K562 (cell line): ENCODE measurements around the gene NR3C2. TPM values are rescaled to one million over a fixed set of nuclear protein-coding genes. Genes with fewer than 3 reads are reported as not detected.

ENCODE experiments used
- ATAC-seq: fragments of 200-7000 bp; cut with Tn5 transposase; 3 replicates; pipeline ENCODE4 v1.9.1; 2020; ENCODE audit warnings: moderate library complexity
- BruUV-seq: library from RNA; stranded (reverse); fragments of 400-500 nt; replicated peaks from 2 replicates; lab custom pipeline; 2021; lab: Mats Ljungman, UMichigan
- CTCF ChIA-PET: fragments of 300-600 bp; formaldehyde crosslinking; extraction: SDS; loops from one replicate; lab custom pipeline; 2021; ENCODE audit warnings: low intra/inter-chr PET ratio; lab: Yijun Ruan, JAX
- POLR2A ChIA-PET: fragments of 300-600, 350-650 bp; sonication (Branson Sonifier 250); formaldehyde crosslinking; extraction: SDS; loops from one replicate; lab custom pipeline; 2021; ENCODE audit warnings: antibody characterized with exemption, inconsistent platforms; lab: Yijun Ruan, JAX
- DNase-seq, 4 experiments: peaks; one replicate each; pipeline versions ENCODE4 v3.0.0 to v3.0.0-alpha.2; 2011 to 2018; ENCODE audit warnings: low spot score in 3 of 4, mixed read lengths in 3 of 4; ENCODE audit errors: extremely low read depth in 1 of 4
- FAIRE-seq: peaks from 2 replicates; lab custom pipeline; 2011; peaks lifted over from hg19 to GRCh38; lab: Jason Lieb, UNC
- H2AFZ ChIP-seq: 2 replicates; pipeline ENCODE4 v1.6.0; 2011; ENCODE audit warnings: low read depth, low read length, control low read depth, inconsistent platforms
- H3K27ac ChIP-seq: fragments of 200-600 bp; 3 replicates; pipeline ENCODE4 v1.8.0; 2011; ENCODE audit warnings: low read depth, mild to moderate bottlenecking, control low read depth, inconsistent platforms, low read length, moderate library complexity, mixed read lengths; ENCODE audit errors: extremely low read depth
- H3K27me3 ChIP-seq, 2 experiments: fragments of 300-600 bp in 1 of 2; 2 replicates in 1 of 2; 3 replicates in 1 of 2; pipeline versions ENCODE4 v1.6.0 to v1.8.0; 2011; ENCODE audit warnings: inconsistent platforms in 2 of 2, low read length in 2 of 2, mild to moderate bottlenecking in 1 of 2, mixed read lengths in 1 of 2, moderate library complexity in 1 of 2; ENCODE audit not compliant: control insufficient read depth in 2 of 2, insufficient read depth in 2 of 2
- H3K36me3 ChIP-seq: fragments of 300-600 bp; 3 replicates; pipeline ENCODE4 v1.8.0; 2011; ENCODE audit warnings: mild to moderate bottlenecking, low read length, inconsistent platforms; ENCODE audit not compliant: control insufficient read depth, insufficient read depth
- H3K4me1 ChIP-seq, 2 experiments: fragments of 200-600 bp in 1 of 2; replicated peaks in 1 of 2; 2 replicates in 1 of 2; 3 replicates in 1 of 2; pipeline versions ENCODE4 v1.5.1 to v1.8.0; 2011; ENCODE audit warnings: inconsistent platforms in 2 of 2, low read length in 2 of 2, mild to moderate bottlenecking in 1 of 2, mixed read lengths in 1 of 2, moderate library complexity in 1 of 2; ENCODE audit not compliant: control insufficient read depth in 2 of 2, insufficient read depth in 2 of 2
- H3K4me2 ChIP-seq: 2 replicates; pipeline ENCODE4 v1.6.1; 2011; ENCODE audit warnings: low read length, control low read depth, inconsistent platforms, mixed read lengths; ENCODE audit not compliant: insufficient read depth
- H3K4me3 ChIP-seq: fragments of 200-600 bp; sonication (generic), shearing (Covaris generic); 2 replicates; pipeline ENCODE4 v1.5.1; 2016; ENCODE audit warnings: control low read depth, inconsistent platforms
- H3K79me2 ChIP-seq: fragments of 200-600 bp; 3 replicates; pipeline ENCODE4 v1.8.0; 2011; ENCODE audit warnings: low read length, inconsistent platforms; ENCODE audit not compliant: control insufficient read depth, insufficient read depth
- H3K9ac ChIP-seq, 2 experiments: 2 replicates each; pipeline versions ENCODE4 v1.6.0 to v1.6.1; 2011; ENCODE audit warnings: low read depth in 2 of 2, low read length in 2 of 2, control low read depth in 1 of 2, inconsistent platforms in 1 of 2, mild to moderate bottlenecking in 1 of 2, mixed read lengths in 1 of 2; ENCODE audit not compliant: insufficient read depth in 1 of 2
- H3K9me1 ChIP-seq: one replicate; pipeline ENCODE4 v1.6.0; 2011; ENCODE audit warnings: inconsistent platforms, mild to moderate bottlenecking, low read length, moderate library complexity; ENCODE audit not compliant: control insufficient read depth, insufficient read depth
- H3K9me3 ChIP-seq: replicated peaks from 2 replicates; pipeline ENCODE4 v1.5.1; 2011; ENCODE audit warnings: low read depth, low read length, inconsistent platforms; ENCODE audit not compliant: control insufficient read depth, insufficient read depth
- H4K20me1 ChIP-seq: replicated peaks from 2 replicates; pipeline ENCODE4 v1.6.1; 2011; ENCODE audit warnings: low read length, inconsistent platforms, mixed read lengths; ENCODE audit not compliant: control insufficient read depth, insufficient read depth
- CC2D1A ChIP-seq: fragments of 450-650 bp; IDR thresholded peaks from 2 replicates; pipeline ENCODE4 v1.6.1; 2017; ENCODE audit warnings: mild to moderate bottlenecking
- GMEB1 ChIP-seq: fragments of 250-450 bp; sonication (Bioruptor Pico); IDR thresholded peaks from 2 replicates; pipeline ENCODE4 v1.4.0; 2020; ENCODE audit warnings: mild to moderate bottlenecking
- SNAPC5 ChIP-seq: fragments of 250-450 bp; sonication (Bioruptor Pico); IDR thresholded peaks from 2 replicates; pipeline ENCODE4 v1.8.0; 2021; ENCODE audit warnings: moderate library complexity, mild to moderate bottlenecking, inconsistent platforms
- WGBS: fragments of 100-300 bp; shearing (Covaris generic); methylation state at CpG from one replicate; pipeline ENCODE4 v1.1.6; 2016; ENCODE audit warnings: low coverage, mixed read lengths; ENCODE audit not compliant: insufficient coverage; ENCODE audit errors: missing lambda C conversion rate; 5-methylcytosine and 5-hydroxymethylcytosine counted together
- in situ Hi-C: fragments of 300-500 bp; cut with MboI; formaldehyde crosslinking; loops from 4 replicates; pipeline ENCODE4 v1.15.0; 2018; ENCODE audit warnings: inconsistent platforms, mixed read lengths
- intact Hi-C: fragments of 100-400 bp; cut with micrococcal nuclease; formaldehyde crosslinking; loops from 2 replicates; pipeline ENCODE4 v1.14.2; 2022
- polyA plus RNA-seq, 8 experiments: library from polyadenylated mRNA; depleted of rRNA in 4 of 8; stranded (reverse) in 5 of 8; unstranded in 3 of 8; fragments of >200 nt; fragmentation: Nextera tagmentation in 2 of 8; fragmentation: Illumina TruSeq in 1 of 8; extraction: Ambion mirVana in 2 of 8; extraction: Trizol in 1 of 8; gene quantifications; 2 replicates each; pipeline versions ENCODE4 v1.2.1 to v1.2.3, GENCODE V29; 2011 to 2014; ENCODE audit warnings: inconsistent platforms in 1 of 8, missing spikeins in 1 of 8
- total RNA-seq, 7 experiments: library from RNA; depleted of rRNA in 6 of 7; stranded (reverse); fragments of >200 nt in 6 of 7; fragmentation: Illumina TruSeq in 2 of 7; extraction: Trizol in 2 of 7; gene quantifications; 2 replicates each; pipeline versions ENCODE4 v1.2.1 to v1.2.3, GENCODE V29; 2011 to 2021; ENCODE audit warnings: low replicate concordance in 1 of 7

Gene NR3C2
- total and polyA plus RNA-seq, 9 of the 15 experiments (the other 6 are each of a cell fraction or from before 2014, with no cell fraction given): 0.01 to 0.28 (median 0.16) TPM; not detected in 2

GRCh38 chr4:148092316-148093014 lies 349.7 kb downstream of the NR3C2 start:
- ChIA-PET POLR2A (no interaction called here), CTCF (no interaction called here)
- ATAC-seq: no peak

More at GRCh38 chr4:148092316-148093014, 349.7 kb downstream of the NR3C2 start:
- H3K27me3 ChIP-seq: no peaks in the 10 kb centered on the region
- no peaks in the 10 kb centered on the region for H3K9me1 ChIP-seq
- no peaks in the 10 kb centered on the region for H3K79me2 ChIP-seq
- WGBS: under 1% methylated on average over 11 of the region's 11 CpGs
- no peak overlapping the region for H3K27ac ChIP-seq
- H3K4me1 ChIP-seq: no peaks in the 10 kb centered on the region
- H4K20me1 ChIP-seq: no peaks in the 10 kb centered on the region
- no peak for DNase-seq
- intact Hi-C loops (no loop called here), in situ Hi-C loops (no loop called here)
- no peak for TF ChIP-seq CC2D1A
- TF ChIP-seq SNAPC5: no peak
- no peak for TF ChIP-seq GMEB1 (CRISPR knock-in tag)
- H2AFZ ChIP-seq: no peak overlapping the region
- no peak for FAIRE-seq
- no peak overlapping the region for H3K9ac ChIP-seq
- no peak overlapping the region for H3K4me3 ChIP-seq
- H3K36me3 ChIP-seq: no peaks in the 10 kb centered on the region
- H3K4me2 ChIP-seq: no peak overlapping the region
- BruUV-seq: no TSS peak
- no peaks in the 10 kb centered on the region for H3K9me3 ChIP-seq
